Measurements from ENCODE around the gene CDKL2. TPM values are rescaled to one million over a fixed set of nuclear protein-coding genes. Genes with fewer than 3 reads are reported as not detected.
"Not testable (repeated sequence)": the region's sequence is repeated elsewhere in the genome, so short reads cannot be mapped to it uniquely, and the experiment has no call there.

The CDKL2 gene
- total RNA-seq, 2 experiments from 2014 or later = 0.97 to 1.1 TPM

GRCh38 chr4:75666299-75666698 lies 36.0 kb upstream of the CDKL2 start:
- Mint-ChIP-seq H3K4me1 (ENCODE audit: low read depth) (peaks cover 66% of the 10 kb centered on the region), H3K27ac (peak overlapping the region; percentile 81), H3K36me3 (peaks cover 18% of the 10 kb centered on the region), H3K4me3 (peak overlapping the region; percentile 20), H3K9me3 (no peaks in the 10 kb centered on the region), H3K27me3 (no peaks in the 10 kb centered on the region)
- ChIA-PET POLR2A (no interaction called here), CTCF (no interaction called here)
- intact Hi-C loops (cut with micrococcal nuclease) = no loop called here
- no peak for DNase-seq

GRCh38 chr4:75664604-75665003 lies 34.3 kb upstream of the CDKL2 start:
- H3K4me3 Mint-ChIP-seq; DNase-seq; H3K9me3 Mint-ChIP-seq; intact Hi-C loops (cut with micrococcal nuclease); POLR2A ChIA-PET; CTCF ChIA-PET; H3K27me3 Mint-ChIP-seq: not testable (repeated sequence)
- peak overlapping the region; percentile 28 for H3K27ac Mint-ChIP-seq
- H3K36me3 Mint-ChIP-seq = peaks cover 18% of the 10 kb centered on the region
- peaks cover 64% of the 10 kb centered on the region for H3K4me1 Mint-ChIP-seq (ENCODE audit: low read depth)

- Mint-ChIP-seq H3K4me3 (no peak overlapping the region), H3K27ac (no peak overlapping the region), H3K27me3 (no peaks in the 10 kb centered on the region), H3K9me3 (no peaks in the 10 kb centered on the region), H3K36me3 (peaks cover 28% of the 10 kb centered on the region), H3K4me1 (ENCODE audit: low read depth) (peaks cover 56% of the 10 kb centered on the region)
- ChIA-PET CTCF (no interaction called here), POLR2A (no interaction called here)
- intact Hi-C loops (cut with micrococcal nuclease) = no loop called here
- no peak for DNase-seq
Observed at GRCh38 chr4:75662626-75663025, 32.3 kb upstream of the CDKL2 start.

DNA sequence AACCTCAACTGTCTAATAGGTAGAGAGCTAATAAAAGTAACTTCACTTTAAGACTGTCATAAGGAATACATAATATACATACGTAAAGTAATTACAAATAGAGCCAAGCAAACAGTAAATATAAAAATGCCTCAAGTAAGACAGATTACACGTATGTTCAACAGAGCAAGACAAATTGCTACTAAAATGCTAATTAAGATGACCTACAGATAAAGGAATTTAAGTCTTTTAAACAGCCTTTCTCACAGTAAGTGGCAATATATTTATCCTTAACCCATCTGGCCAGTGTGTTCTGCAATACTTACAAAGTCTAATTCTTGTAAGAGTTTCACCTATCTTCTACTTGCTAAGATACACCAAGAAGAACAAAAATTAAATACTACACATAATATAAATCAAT lies 30.2 kb upstream of the CDKL2 start:
- CTCF ChIA-PET = no interaction called here
- Mint-ChIP-seq H3K4me3 (no peak overlapping the region), H3K9me3 (no peaks in the 10 kb centered on the region), H3K27ac (peak overlapping the region; percentile 21), H3K36me3 (peaks cover 30% of the 10 kb centered on the region), H3K27me3 (no peaks in the 10 kb centered on the region), H3K4me1 (ENCODE audit: low read depth) (peaks cover 59% of the 10 kb centered on the region)
- POLR2A ChIA-PET = interaction anchor here (1.4 kb wide), 1 partner anchor 12 kb away, joined by 4 read pairs; no protein-coding TSS in a partner anchor
- no peak for DNase-seq
- intact Hi-C loops (cut with micrococcal nuclease) = no loop called here

DNA sequence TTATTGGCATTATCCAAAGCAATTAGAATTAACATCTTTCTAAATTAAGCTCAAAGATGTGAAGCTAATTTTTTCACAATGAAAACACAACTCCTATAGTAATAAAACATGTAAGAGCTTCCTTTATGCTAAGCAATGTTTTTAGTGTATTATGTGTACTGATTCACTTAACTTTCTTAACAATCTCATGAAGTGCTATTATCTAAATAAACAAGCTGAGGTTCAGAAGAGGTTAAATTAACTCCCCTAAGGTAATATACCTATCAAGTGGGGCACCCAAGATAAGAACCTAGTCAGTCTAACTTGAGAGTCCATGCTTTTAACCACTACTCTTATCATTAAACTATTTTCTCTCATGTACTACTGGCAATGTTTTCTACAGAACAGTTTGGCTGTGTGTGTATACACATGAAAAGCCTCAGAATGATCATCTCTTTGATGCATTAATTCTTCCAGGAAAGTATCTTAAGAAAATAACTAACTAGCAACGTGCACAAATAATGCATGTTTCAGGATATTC lies 29.2 kb upstream of the CDKL2 start:
- Mint-ChIP-seq H3K4me3 (no peak overlapping the region), H3K27me3 (no peaks in the 10 kb centered on the region), H3K4me1 (ENCODE audit: low read depth) (peaks cover 59% of the 10 kb centered on the region), H3K9me3 (no peaks in the 10 kb centered on the region), H3K27ac (peak overlapping the region; percentile 54), H3K36me3 (peaks cover 35% of the 10 kb centered on the region)
- ChIA-PET POLR2A (interaction anchor here (0.7 to 1.4 kb wide), 2 partner anchors 9 to 13 kb away, joined by 3 to 4 read pairs; no protein-coding TSS in a partner anchor), CTCF (interaction anchor here (1.1 kb wide), 1 partner anchor 189 kb away, joined by 5 read pairs; no protein-coding TSS in a partner anchor)
- no peak for DNase-seq
- intact Hi-C loops (cut with micrococcal nuclease) = loop anchor here (5.0 kb wide), 1 partner anchor 188 kb away; no protein-coding TSS in a partner anchor

DNA sequence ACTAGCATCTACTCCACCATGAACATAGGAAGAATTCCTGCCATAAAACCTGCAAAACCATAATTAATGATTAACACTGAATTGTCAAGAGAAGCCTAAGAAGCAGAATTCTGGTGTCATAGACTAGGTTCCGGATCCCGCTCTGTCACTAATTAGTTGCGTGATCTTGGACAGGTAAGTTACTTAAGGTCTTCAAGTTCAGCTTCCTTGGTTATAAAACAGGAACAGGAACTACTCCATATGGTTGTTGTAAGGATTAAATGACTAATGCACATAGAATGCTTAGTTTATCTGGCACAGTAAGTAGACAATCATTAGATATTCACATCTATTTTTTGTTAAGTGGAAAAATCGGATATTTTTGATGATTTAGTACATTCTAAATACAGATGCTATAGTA lies 28.5 kb upstream of the CDKL2 start:
- H3K4me3 Mint-ChIP-seq = no peak overlapping the region
- CTCF ChIA-PET = interaction anchor here (1.1 kb wide), 1 partner anchor 189 kb away, joined by 5 read pairs; no protein-coding TSS in a partner anchor
- no peaks in the 10 kb centered on the region for H3K9me3 Mint-ChIP-seq
- no peaks in the 10 kb centered on the region for H3K27me3 Mint-ChIP-seq
- peaks cover 41% of the 10 kb centered on the region for H3K36me3 Mint-ChIP-seq
- no peak for DNase-seq
- POLR2A ChIA-PET = interaction anchor here (0.7 kb wide), 1 partner anchor 9 kb away, joined by 3 read pairs; no protein-coding TSS in a partner anchor
- peak overlapping the region; percentile 28 for H3K27ac Mint-ChIP-seq
- peaks cover 64% of the 10 kb centered on the region for H3K4me1 Mint-ChIP-seq (ENCODE audit: low read depth)
- intact Hi-C loops (cut with micrococcal nuclease) = loop anchor here (5.0 kb wide), 1 partner anchor 188 kb away; no protein-coding TSS in a partner anchor

- peaks cover 38% of the 10 kb centered on the region for H3K36me3 Mint-ChIP-seq
- H3K27ac Mint-ChIP-seq = peak overlapping the region; percentile 81
- no peak for DNase-seq
- ChIA-PET CTCF (interaction anchor here (1.4 to 3.0 kb wide), 3 partner anchors 53 to 68 kb away, joined by 4 to 22 read pairs (median 5); partner anchors contain the start of gene USO1), POLR2A (interaction anchor here (0.5 to 2.9 kb wide), 2 partner anchors 68 to 163 kb away, joined by 3 to 12 read pairs; partner anchors contain the start of gene USO1)
- intact Hi-C loops (cut with micrococcal nuclease) = loop anchor here (1.0 to 5.0 kb wide), 5 partner anchors 13 to 192 kb away; partner anchors contain the start of genes G3BP2 and USO1
- no peak overlapping the region for H3K4me3 Mint-ChIP-seq
- peaks cover 52% of the 10 kb centered on the region for H3K4me1 Mint-ChIP-seq (ENCODE audit: low read depth)
- H3K9me3 Mint-ChIP-seq = no peaks in the 10 kb centered on the region
- no peaks in the 10 kb centered on the region for H3K27me3 Mint-ChIP-seq
Observed at GRCh38 chr4:75655562-75655961, 25.2 kb upstream of the CDKL2 start.

GRCh38 chr4:75654905-75655304 lies 24.6 kb upstream of the CDKL2 start:
- H3K4me3 Mint-ChIP-seq = no peak overlapping the region
- intact Hi-C loops (cut with micrococcal nuclease) = loop anchor here (1.0 to 5.0 kb wide), 5 partner anchors 13 to 192 kb away; partner anchors contain the start of genes G3BP2 and USO1
- no peak for DNase-seq
- H3K4me1 Mint-ChIP-seq (ENCODE audit: low read depth) = peaks cover 49% of the 10 kb centered on the region
- no peaks in the 10 kb centered on the region for H3K27me3 Mint-ChIP-seq
- H3K36me3 Mint-ChIP-seq = peaks cover 38% of the 10 kb centered on the region
- no peaks in the 10 kb centered on the region for H3K9me3 Mint-ChIP-seq
- H3K27ac Mint-ChIP-seq = peak overlapping the region; percentile 82
- ChIA-PET POLR2A (interaction anchor here (0.5 to 2.9 kb wide), 3 partner anchors 13 to 69 kb away, joined by 3 to 12 read pairs (median 6); partner anchors contain the start of gene USO1), CTCF (interaction anchor here (0.6 to 3.0 kb wide), 6 partner anchors 17 to 193 kb away, joined by 3 to 22 read pairs (median 5); partner anchors contain the start of gene USO1)

DNA sequence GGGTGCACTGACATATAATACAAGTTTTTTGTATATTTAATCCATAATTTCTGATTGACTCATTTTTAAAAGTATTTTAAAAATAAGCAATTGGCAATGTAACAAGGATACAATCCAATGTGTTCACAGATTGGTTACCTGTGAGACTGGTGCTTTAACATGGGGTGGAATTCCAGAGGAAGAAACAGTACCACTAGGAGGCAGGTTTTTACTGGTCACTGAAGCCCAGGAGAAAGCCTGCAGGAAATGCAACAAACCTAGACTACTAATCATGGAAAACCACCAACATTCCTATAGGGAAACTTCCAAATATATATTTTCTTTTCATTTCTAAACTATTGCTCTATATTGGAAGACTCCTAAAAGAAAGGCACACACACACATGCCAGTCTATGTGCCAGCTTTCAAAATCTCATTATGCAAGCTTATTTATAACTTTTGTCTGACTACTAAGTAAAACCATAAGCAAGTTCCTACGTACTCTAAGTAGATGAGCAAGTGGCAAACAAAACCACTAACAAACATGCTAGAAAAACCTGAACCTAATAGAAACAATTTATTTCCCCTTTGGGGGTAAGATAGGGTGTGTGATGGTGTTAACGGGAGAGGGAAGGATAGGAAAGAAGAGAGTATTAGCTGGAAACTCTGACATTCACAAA lies 23.6 kb upstream of the CDKL2 start:
- Mint-ChIP-seq H3K9me3 (no peaks in the 10 kb centered on the region), H3K36me3 (peaks cover 33% of the 10 kb centered on the region), H3K4me3 (no peak overlapping the region), H3K4me1 (ENCODE audit: low read depth) (peaks cover 43% of the 10 kb centered on the region), H3K27ac (peak overlapping the region; percentile 82), H3K27me3 (no peaks in the 10 kb centered on the region)
- no peak for DNase-seq
- ChIA-PET CTCF (interaction anchor here (0.6 to 3.0 kb wide), 7 partner anchors 16 to 194 kb away, joined by 3 to 22 read pairs (median 5); partner anchors contain the start of gene USO1), POLR2A (interaction anchor here (0.5 to 2.9 kb wide), 5 partner anchors 14 to 70 kb away, joined by 3 to 12 read pairs (median 4); partner anchors contain the start of genes G3BP2 and USO1)
- intact Hi-C loops (cut with micrococcal nuclease) = loop anchor here (2.0 kb wide), 1 partner anchor 45 kb away; no protein-coding TSS in a partner anchor

- CTCF ChIA-PET = interaction anchor here (1.2 kb wide), 1 partner anchor 80 kb away, joined by 4 read pairs; the partner anchor contains the start of gene USO1
- Mint-ChIP-seq H3K4me3 (no peak overlapping the region), H3K9me3 (no peaks in the 10 kb centered on the region), H3K36me3 (peaks cover 52% of the 10 kb centered on the region), H3K4me1 (ENCODE audit: low read depth) (peaks cover 8% of the 10 kb centered on the region), H3K27ac (peak overlapping the region; percentile 6), H3K27me3 (no peaks in the 10 kb centered on the region)
- intact Hi-C loops (cut with micrococcal nuclease) = no loop called here
- DNase-seq = no peak
- POLR2A ChIA-PET = no interaction called here
Observed at GRCh38 chr4:75644095-75644494, 13.8 kb upstream of the CDKL2 start.

- no peak overlapping the region for H3K4me3 Mint-ChIP-seq
- peaks cover 8% of the 10 kb centered on the region for H3K4me1 Mint-ChIP-seq (ENCODE audit: low read depth)
- no peaks in the 10 kb centered on the region for H3K9me3 Mint-ChIP-seq
- no peak overlapping the region for H3K27ac Mint-ChIP-seq
- H3K36me3 Mint-ChIP-seq = peaks cover 52% of the 10 kb centered on the region
- ChIA-PET POLR2A (no interaction called here), CTCF (interaction anchor here (1.2 kb wide), 1 partner anchor 80 kb away, joined by 4 read pairs; the partner anchor contains the start of gene USO1)
- intact Hi-C loops (cut with micrococcal nuclease) = no loop called here
- no peaks in the 10 kb centered on the region for H3K27me3 Mint-ChIP-seq
- no peak for DNase-seq
Observed at GRCh38 chr4:75643651-75644050, 13.3 kb upstream of the CDKL2 start.

DNA sequence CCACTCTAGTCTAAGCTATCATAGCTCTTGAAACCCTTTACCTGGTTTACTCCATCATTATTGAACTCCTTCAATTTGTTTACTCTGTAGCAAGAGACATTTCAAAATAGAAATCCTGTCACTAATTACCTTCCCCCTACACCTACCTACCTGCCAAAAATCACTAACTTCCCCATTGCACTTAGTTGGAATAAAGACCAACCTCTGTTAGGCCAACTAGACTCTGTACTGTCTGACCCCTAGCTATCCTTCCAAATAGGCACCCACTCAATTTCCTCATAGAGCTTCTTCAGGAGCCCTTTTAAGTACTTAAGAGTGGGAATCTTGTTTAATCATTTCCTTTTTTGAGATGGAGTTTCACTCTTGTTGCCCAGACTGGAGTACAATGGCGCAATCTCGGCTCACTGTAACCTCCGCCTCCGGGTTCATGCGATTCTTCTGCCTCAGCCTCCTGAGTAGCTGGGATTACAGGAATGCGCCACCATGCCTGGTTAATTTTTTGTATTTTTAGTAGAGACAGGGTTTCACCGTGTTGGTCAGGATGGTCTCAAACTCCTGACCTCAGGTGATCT lies 8.9 kb upstream of the CDKL2 start:
- POLR2A ChIA-PET = no interaction called here
- intact Hi-C loops (cut with micrococcal nuclease) = no loop called here

More for the DNA sequence above, 8.9 kb upstream of the CDKL2 start:
- peaks cover 8% of the 10 kb centered on the region for H3K4me1 Mint-ChIP-seq (ENCODE audit: low read depth)
- CTCF ChIA-PET = no interaction called here
- H3K4me3 Mint-ChIP-seq = no peak overlapping the region
- no peaks in the 10 kb centered on the region for H3K27me3 Mint-ChIP-seq
- no peak for DNase-seq
- no peaks in the 10 kb centered on the region for H3K9me3 Mint-ChIP-seq
- peaks cover 16% of the 10 kb centered on the region for H3K36me3 Mint-ChIP-seq
- no peak overlapping the region for H3K27ac Mint-ChIP-seq

All from activated CD4-positive, alpha-beta memory T cell treated with anti-CD3 and anti-CD28 coated beads for 36 hours (primary cell).